ENCODE data around the gene LTC4S. TPM values are rescaled to one million over a fixed set of nuclear protein-coding genes. Genes with fewer than 3 reads are reported as not detected.

The LTC4S gene
- total RNA-seq, 4 donors from 2014 or later = 1.7 to 12.6 (median 5.6) TPM

GRCh38 chr5:179776411-179776938, 17.3 kb upstream of the LTC4S start:
- intact Hi-C loops (cut with DNase I; ENCODE audit: low total_unique reads) (no loop called here), in situ Hi-C loops (cut with MboI; ENCODE audit: low sequenced_read_pairs in 4 of 4) (no loop called here)
- Histone ChIP-seq H3K4me1 (no peaks in the 10 kb centered on the region), H3K9me3 (no peaks in the 10 kb centered on the region), H3K27ac (no peak overlapping the region), H3K27me3 (no peaks in the 10 kb centered on the region), H3K36me3 (peaks cover 0 to 59% of the 10 kb centered on the region in 2 donors), H3K4me3 (no peak overlapping the region)
- TF ChIP-seq CTCF (IDR thresholded peaks at IDR 0.05 in 4 of 5, conservative IDR thresholded peaks at IDR 0.05 in 1 of 5) = no peak
- no peak for TF ChIP-seq POLR2A (IDR thresholded peaks at IDR 0.05)
- DNase-seq (no peak), ATAC-seq (no peak)

GRCh38 chr5:179777456-179777855, 16.3 kb upstream of the LTC4S start:
- DNase-seq (no peak), ATAC-seq (no peak)
- intact Hi-C loops (cut with DNase I; ENCODE audit: low total_unique reads) (no loop called here), in situ Hi-C loops (cut with MboI; ENCODE audit: low sequenced_read_pairs in 4 of 4) (no loop called here)
- H3K36me3 ChIP-seq = peaks cover 0 to 50% of the 10 kb centered on the region in 2 donors
- no peak overlapping the region for H3K27ac ChIP-seq
- TF ChIP-seq CTCF (IDR thresholded peaks at IDR 0.05 in 4 of 5, conservative IDR thresholded peaks at IDR 0.05 in 1 of 5) = no peak
- TF ChIP-seq POLR2A (IDR thresholded peaks at IDR 0.05) = no peak
- H3K9me3 ChIP-seq = no peaks in the 10 kb centered on the region
- no peaks in the 10 kb centered on the region for H3K4me1 ChIP-seq
- no peak overlapping the region for H3K4me3 ChIP-seq
- H3K27me3 ChIP-seq = no peaks in the 10 kb centered on the region

- H3K27ac ChIP-seq = no peak overlapping the region
- H3K4me3 ChIP-seq = no peak overlapping the region
- ATAC-seq (no peak), DNase-seq (no peak)
- TF ChIP-seq POLR2A (IDR thresholded peaks at IDR 0.05) = no peak
- TF ChIP-seq CTCF (IDR thresholded peaks at IDR 0.05 in 4 of 5, conservative IDR thresholded peaks at IDR 0.05 in 1 of 5) = no peak
- H3K4me1 ChIP-seq = no peaks in the 10 kb centered on the region
- intact Hi-C loops (cut with DNase I; ENCODE audit: low total_unique reads) = no loop called here
- peaks cover 0 to 45% of the 10 kb centered on the region in 2 donors for H3K36me3 ChIP-seq
- in situ Hi-C loops (cut with MboI; ENCODE audit: low sequenced_read_pairs in 4 of 4) = no loop called here
- H3K9me3 ChIP-seq = no peaks in the 10 kb centered on the region
- no peaks in the 10 kb centered on the region for H3K27me3 ChIP-seq
Observed at GRCh38 chr5:179777909-179778308, 15.9 kb upstream of the LTC4S start.

- Histone ChIP-seq H3K27ac (no peak overlapping the region), H3K9me3 (no peaks in the 10 kb centered on the region), H3K4me3 (no peak overlapping the region), H3K4me1 (no peaks in the 10 kb centered on the region), H3K27me3 (no peaks in the 10 kb centered on the region), H3K36me3 (peaks cover 0 to 38% of the 10 kb centered on the region in 2 donors)
- ATAC-seq (no peak), DNase-seq (no peak)
- in situ Hi-C loops (cut with MboI; ENCODE audit: low sequenced_read_pairs in 4 of 4) (no loop called here), intact Hi-C loops (cut with DNase I; ENCODE audit: low total_unique reads) (no loop called here)
- no peak for TF ChIP-seq CTCF (IDR thresholded peaks at IDR 0.05 in 4 of 5, conservative IDR thresholded peaks at IDR 0.05 in 1 of 5)
Observed at GRCh38 chr5:179778591-179778990, 15.2 kb upstream of the LTC4S start.

GRCh38 chr5:179779826-179780225, 14.0 kb upstream of the LTC4S start:
- in situ Hi-C loops (cut with MboI; ENCODE audit: low sequenced_read_pairs in 4 of 4) = no loop called here
- no peak for TF ChIP-seq POLR2A (IDR thresholded peaks at IDR 0.05)
- TF ChIP-seq CTCF (IDR thresholded peaks at IDR 0.05 in 4 of 5, conservative IDR thresholded peaks at IDR 0.05 in 1 of 5) = no peak
- no peaks in the 10 kb centered on the region for H3K4me1 ChIP-seq
- no peaks in the 10 kb centered on the region for H3K9me3 ChIP-seq
- intact Hi-C loops (cut with DNase I; ENCODE audit: low total_unique reads) = no loop called here
- DNase-seq (no peak), ATAC-seq (no peak)
- no peak overlapping the region for H3K4me3 ChIP-seq
- no peak overlapping the region for H3K27ac ChIP-seq
- peaks cover 0 to 26% of the 10 kb centered on the region in 2 donors for H3K36me3 ChIP-seq
- no peaks in the 10 kb centered on the region for H3K27me3 ChIP-seq
